Suprapubic skin (tissue), 3 donors: ENCODE results near the gene UGT1A7.

Experiments used
- CTCF ChIP-seq, 2 donors: fragments of 200-600 bp in 1 of 2; fragments of 450-650 bp in 1 of 2; sonication (generic) in 1 of 2; IDR thresholded peaks; one replicate each; pipeline ENCODE4 v1.5.1; 2016 to 2019; ENCODE audit warnings: antibody characterized with exemption in 2 of 2, mild to moderate bottlenecking in 1 of 2, moderate library complexity in 1 of 2
- EP300 ChIP-seq: sonication (generic); formaldehyde crosslinking; IDR thresholded peaks from one replicate; pipeline ENCODE4 v1.6.1; 2017; ENCODE audit warnings: antibody characterized with exemption
- POLR2A ChIP-seq, 2 donors: fragments of 450-650 bp; IDR thresholded peaks; one replicate each; pipeline ENCODE4 v1.6.1; 2017; ENCODE audit warnings: antibody characterized with exemption in 2 of 2, mild to moderate bottlenecking in 2 of 2, moderate library complexity in 2 of 2

GRCh38 chr2:233796254-233796653, 114.6 kb downstream of the UGT1A7 start:
- TF ChIP-seq CTCF (IDR thresholded peaks at IDR 0.05) = no peak
- no peak for TF ChIP-seq EP300
- TF ChIP-seq POLR2A (IDR thresholded peaks at IDR 0.05) = no peak
